GM21786 (cell line): Measurements from ENCODE around the gene PCSK5.
"Not testable (repeated sequence)": the region's sequence is repeated elsewhere in the genome, so short reads cannot be mapped to it uniquely, and the experiment has no call there.

Experiments used
- ATAC-seq: cut with Tn5 transposase; IDR thresholded peaks from one replicate; pipeline ENCODE4 v1.9.1; 2021; ENCODE audit not compliant: unreplicated experiment

Gene PCSK5

GRCh38 chr9:76341616-76342015, 451.1 kb downstream of the PCSK5 start:
- ATAC-seq: no peak

DNA sequence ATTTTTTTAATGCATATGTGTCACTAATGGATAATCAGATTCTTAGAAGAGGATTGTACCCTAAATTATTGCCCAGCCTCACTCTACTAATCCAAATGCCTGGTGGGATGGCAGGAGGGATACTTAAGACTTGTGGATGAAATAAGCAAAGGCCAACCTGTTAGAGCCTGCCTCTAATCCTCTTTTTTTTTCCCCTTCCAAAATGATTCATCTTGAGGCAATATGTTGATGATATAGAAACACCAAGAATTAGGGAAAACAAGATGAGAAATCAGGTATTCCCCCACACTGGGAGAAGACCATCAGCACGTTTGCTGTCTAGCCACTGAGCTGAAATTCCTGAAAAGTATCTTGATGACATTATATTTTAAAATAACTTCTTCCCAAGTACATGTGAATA, 451.7 kb downstream of the PCSK5 start:
- ATAC-seq: no peak

DNA sequence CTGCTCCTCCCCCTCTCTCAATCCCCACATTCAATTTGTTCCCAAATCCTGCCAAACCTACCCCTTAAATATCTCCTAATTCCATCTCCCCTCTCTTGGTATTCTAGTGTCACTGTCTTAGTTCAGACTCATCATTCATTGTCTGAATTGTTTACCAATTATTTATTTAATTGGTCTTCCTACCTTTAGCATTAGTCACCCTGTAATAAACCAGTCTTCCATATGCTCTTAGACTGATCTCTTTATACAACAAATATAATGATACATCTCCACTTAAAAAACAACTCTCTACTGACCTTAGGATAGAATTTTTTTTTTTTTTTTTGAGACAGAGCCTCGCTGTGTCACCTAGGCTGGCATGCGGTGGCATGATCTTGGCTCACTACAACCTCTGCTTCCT, 452.4 kb downstream of the PCSK5 start:
- ATAC-seq: no peak

GRCh38 chr9:76349865-76350264, 459.4 kb downstream of the PCSK5 start:
- no peak for ATAC-seq

DNA sequence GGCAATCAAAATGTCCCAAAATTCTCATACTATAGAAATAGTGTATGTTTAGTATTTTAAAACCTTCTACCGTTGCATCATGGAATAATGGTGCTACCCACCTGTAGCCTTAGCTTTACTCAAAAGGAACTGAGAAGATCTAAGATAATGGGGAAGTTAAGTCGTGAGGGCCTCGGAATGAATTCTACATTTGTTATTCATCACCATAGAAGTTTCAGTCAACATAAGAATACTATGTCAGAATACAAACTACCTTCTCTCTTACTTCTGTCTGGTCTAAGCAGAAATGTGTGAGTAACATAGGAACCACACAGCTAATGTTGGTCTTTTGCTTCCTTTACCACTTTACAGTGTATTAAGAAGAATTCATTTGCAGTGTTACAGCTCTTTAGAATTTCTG, 460.5 kb downstream of the PCSK5 start:
- no peak for ATAC-seq

- no peak for ATAC-seq
Measured at GRCh38 chr9:76352026-76352620, 461.6 kb downstream of the PCSK5 start.

DNA sequence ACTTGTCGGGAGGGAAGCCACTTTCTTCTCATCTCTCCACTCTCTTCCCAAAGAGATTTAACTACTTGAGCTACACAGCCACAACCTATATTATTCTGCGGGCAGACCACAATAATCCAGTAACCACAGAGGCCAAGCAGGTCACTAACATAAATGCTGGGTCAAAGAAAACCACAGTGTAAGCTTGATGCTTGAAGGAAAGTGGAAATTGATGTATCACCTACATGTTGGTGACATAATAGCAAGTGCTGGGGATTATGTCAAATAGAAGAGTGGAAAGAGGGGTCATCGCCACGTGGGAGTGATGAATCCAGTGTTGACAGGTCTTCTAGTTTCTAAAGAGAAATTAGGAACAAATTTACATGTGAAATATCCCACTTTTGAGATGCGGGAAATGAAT, 462.8 kb downstream of the PCSK5 start:
- no peak for ATAC-seq

DNA sequence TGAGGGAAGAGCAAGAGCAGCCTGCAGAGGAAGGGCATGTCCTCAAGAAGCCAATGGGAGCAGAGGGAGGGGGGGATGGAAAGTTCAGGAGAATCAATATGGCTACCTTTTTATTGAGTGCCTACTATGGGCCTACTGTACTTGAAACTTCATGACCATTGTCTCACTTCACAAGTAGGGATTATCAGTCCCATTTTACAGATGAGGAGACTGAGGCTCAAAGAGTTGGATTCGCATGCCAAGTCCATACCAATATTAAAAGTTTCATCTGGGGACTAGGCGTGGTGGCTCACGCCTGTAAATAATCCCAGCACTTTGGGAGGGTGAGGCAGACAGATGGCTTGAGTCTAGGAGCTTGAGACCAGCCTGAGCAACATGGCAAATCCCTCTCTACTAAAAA, 463.7 kb downstream of the PCSK5 start:
- no peak for ATAC-seq

GRCh38 chr9:76355886-76356285, 465.4 kb downstream of the PCSK5 start:
- ATAC-seq: no peak

- ATAC-seq: no peak
Measured at GRCh38 chr9:76357555-76357954, 467.1 kb downstream of the PCSK5 start.

DNA sequence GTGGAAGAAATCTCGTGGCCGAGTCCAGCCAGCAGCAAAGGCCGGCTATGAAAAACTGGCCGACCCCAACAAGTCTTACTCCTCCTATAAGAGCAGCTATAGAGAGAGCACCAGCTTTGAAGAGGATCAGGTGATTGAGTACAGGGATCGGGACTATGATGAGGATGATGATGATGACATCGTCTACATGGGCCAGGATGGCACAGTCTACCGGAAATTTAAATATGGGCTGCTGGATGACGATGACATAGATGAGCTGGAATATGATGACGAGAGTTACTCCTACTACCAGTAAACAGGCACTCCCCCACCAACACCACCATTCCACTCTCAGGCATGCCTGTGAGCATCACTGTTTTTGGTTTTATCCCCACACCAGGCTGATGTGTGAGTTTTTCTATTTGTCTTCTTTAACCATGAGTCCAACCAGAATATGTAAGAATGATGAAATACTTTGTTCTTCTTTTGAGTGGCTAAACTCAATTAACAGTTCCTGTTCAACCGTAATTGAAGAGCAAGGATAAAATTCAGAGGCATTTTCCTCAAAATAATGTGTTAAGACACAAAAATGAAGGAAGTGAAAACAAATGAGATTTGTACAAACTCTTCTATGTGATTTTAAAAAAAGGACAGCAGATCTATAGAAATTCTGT, 468.3 kb downstream of the PCSK5 start:
- ATAC-seq: no peak

DNA sequence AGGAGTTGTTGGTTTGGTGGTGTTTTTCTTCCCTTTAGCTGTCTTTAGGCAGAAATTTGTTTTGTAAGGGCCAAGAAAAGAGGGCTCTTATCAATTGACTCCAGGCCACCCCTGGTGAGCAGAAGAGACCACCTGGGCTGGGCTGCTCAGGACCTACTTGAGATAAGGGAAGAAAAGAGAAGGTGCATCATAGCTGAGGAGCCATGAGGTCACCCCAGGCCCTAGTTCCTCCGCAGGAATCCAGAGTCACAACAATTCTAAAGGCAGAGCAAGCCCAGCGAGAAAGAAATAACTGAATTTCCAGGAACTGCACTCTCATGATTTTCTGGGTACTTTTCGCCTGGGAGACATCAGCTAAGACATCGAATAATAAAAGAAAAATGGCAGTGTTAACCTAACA, 468.9 kb downstream of the PCSK5 start:
- ATAC-seq: no peak

DNA sequence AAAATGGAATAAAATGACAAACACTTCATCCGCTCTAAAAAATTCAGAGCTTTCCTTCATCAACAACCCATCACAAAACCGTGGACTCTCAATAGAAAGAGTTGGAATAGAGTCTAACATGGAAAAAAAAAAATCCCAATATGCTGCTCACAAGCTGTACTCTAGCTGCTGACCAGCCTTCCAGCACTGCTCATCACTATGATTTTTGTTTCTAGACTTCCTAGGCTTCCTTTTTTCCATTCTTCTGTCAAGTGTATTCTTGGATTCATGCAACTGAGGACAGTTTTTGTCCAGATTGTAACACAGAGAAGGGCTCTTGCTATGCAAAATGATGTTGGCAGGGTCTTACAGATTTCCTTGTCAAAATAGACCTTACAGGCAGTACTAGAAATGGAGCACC, 469.3 kb downstream of the PCSK5 start:
- no peak for ATAC-seq

DNA sequence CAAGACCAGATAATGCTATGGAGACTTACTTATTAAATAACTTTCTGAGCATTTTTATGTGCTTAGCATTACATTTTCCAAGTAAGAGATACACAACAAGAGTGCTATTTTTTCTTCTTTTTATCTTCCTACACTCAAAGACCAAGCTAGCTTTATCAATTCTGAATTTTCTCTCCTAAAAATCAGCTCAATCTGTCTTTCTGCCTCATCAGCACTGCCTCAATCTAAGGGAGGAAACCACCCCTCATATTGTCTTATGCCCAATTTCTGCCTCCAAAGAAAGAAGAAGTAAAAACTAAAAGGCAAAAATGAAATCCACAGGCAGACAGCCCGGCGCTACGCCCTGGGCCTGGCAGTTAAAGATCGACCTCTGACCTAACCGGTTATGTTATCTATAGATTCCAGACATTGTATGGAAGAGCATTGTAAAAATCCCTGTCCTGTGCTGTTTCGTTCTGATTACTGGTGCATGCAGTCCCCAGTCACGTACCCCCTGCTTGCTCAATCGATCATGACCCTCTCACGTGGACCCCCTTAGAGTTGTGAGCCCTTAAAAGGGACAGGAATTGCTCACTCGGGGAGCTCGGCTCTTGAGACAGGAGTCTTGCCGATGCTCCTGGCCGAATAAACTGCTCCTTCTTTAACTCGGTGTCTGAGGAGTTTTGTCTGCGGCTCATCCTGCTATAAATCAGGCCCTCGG, 472.0 kb downstream of the PCSK5 start:
- ATAC-seq: not testable (repeated sequence)

DNA sequence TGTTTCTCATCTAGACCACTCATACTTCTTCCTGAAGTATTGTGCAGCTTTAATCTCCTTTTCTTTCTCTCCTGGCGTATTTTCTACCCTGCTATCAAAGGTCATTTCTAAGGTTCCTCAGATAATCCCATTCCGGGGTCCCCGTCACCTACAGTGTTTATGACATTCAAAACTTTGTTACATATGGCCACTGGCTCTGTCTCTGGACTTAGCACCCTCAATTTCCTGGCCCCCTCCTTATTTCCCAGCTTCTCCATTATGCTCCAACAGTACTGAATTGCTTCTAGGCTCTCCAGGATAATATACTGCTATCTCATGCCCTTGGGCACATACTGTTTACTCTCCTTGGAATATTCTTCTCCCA, 472.5 kb downstream of the PCSK5 start:
- no peak for ATAC-seq

DNA sequence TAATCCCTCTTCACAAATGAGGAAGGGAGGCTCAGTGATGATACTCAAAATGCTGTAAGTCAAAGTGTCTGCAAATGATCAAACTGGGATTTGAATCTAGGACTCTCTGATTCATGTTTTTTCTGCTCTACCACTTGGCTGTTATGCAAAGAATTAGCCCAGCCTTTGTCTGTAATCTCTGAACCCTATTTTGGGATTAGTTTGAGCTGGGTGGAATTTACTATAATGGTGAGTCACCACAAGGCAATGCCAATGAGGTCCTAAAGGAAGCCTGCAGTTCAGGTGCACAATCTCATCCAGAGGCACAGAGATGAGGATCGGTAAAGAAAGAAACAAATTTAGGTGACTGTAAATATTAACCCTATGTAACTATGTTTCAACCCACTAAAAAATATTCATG, 474.6 kb downstream of the PCSK5 start:
- no peak for ATAC-seq

DNA sequence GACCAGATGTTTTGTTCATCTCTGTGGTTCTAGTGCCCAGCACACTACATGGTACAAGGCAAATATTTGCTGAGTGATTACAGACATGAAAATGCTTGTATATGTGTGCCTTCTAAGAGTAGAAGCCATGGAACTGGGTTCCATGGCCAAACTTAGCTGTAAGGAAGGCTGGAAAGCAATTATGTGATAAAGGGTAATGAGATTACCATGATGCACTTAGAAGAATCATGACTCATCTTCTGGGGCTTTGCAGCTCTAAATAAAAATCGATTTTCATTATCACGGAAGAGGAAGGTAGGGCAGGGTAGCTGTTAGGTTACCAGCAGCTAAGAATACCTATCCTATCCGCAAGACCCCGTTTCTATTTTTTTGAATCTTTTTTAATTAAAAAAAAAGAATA, 475.8 kb downstream of the PCSK5 start:
- no peak for ATAC-seq

GRCh38 chr9:76369583-76369982, 479.1 kb downstream of the PCSK5 start:
- peak; percentile 64 for ATAC-seq

DNA sequence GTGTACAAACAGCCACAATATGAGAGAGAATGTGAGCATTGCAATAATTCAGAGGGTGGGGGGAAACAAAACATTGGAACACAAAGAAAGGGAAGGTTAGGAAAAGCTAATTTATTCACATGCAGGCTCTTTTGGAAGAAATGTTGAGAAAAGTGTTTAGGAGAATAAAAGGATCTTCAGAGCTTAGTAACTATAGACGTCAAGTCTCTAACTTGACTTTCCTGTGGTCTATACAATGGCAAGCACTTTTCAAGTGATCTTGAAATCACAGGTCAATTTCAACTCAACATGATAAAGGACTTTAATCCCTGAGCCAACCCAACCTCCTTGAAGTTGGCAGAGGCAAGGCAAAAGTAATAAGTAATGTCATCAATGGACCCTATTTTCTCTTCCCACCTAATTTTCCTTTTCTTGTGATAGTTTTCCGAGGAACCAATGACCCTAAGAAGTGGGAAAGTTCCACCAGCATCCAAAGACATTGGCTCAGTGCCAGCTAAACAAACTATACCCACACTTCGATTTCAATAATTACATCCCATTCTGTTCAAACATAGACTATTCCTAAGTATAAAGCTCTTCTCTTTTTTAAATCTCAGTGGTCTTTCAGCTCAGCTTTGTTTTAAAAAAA, 480.0 kb downstream of the PCSK5 start:
- no peak for ATAC-seq

DNA sequence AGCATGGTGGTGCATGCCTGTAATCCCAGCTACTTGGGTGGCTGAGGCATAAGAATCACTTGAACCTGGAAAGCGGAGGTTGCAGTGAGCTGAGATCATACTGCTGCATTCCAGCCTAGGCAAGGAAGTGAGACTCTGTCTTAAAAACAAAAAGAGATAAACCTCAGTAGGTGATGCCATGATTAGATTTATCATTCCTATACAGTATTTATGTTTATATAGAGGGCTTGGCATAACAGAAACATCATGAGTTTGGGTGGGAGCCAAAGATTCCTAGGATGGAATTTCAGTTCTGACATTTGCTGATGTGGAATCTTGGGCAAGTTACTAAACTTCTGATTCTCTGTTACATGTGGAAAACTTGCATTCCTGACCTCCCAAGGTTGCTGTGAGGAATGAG, 481.4 kb downstream of the PCSK5 start:
- no peak for ATAC-seq

- no peak for ATAC-seq
Measured at GRCh38 chr9:76372336-76372735, 481.9 kb downstream of the PCSK5 start.

DNA sequence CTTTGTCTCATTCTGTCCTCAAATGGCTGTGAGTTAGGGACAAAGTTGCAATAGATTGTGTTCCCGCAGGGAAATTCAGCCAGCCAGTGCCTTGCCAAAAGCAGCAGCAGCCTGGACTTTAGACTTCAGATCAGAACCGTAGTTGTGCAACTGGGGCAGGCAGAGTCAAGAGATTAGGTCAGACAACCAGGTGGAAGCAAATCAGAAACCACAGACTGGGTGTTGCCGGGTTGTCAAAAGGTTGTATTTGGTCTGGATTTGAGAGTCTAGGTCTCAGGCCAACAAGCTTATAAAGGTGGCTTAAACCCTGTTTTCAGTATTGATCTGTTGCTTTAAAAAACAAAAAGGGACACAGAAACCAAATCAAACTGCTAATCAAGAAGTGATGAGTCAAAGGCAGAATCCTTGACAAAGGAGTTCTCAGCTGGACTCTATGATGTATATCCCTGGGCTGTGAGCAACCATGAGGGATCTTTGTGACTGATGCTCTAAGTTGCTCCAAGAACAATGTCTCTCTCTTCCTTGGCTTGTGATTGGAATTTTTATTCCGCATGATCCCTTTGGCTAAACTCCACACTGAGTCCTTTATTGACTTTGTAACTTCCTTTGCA, 482.8 kb downstream of the PCSK5 start:
- no peak for ATAC-seq
